Ovary (tissue), 3 donors: ENCODE results near the gene APOL6.

Experiments
- CTCF ChIP-seq, 3 donors: fragments of 450-650 bp in 2 of 3; fragments of 200-600 bp in 1 of 3; IDR thresholded peaks; one replicate each; pipeline versions ENCODE4 v1.5.1 to v1.8.0; 2016 to 2022; ENCODE audit warnings: antibody characterized with exemption in 3 of 3, mild to moderate bottlenecking in 1 of 3
- POLR2A ChIP-seq: fragments of 450-650 bp; IDR thresholded peaks from one replicate; pipeline ENCODE4 v1.6.1; 2017; ENCODE audit warnings: antibody characterized with exemption, mild to moderate bottlenecking, moderate library complexity
- donor health status: DM: no; HTN: no; CAD: no.

- TF ChIP-seq POLR2A = no peak
- no peak for TF ChIP-seq CTCF (IDR thresholded peaks at IDR 0.05)
Observed at GRCh38 chr22:35705141-35705540, 56.9 kb downstream of the APOL6 start.
